ENCODE measurements around the gene ASXL1.

The ASXL1 gene

GRCh38 chr20:32343439-32343838, 14.7 kb upstream of the ASXL1 start:
- Histone ChIP-seq H4K8ac (ENCODE audit: low read depth, low read length) (no peak overlapping the region), H3K9ac (ENCODE audit: low read length) (no peak overlapping the region), H3K23ac (ENCODE audit: low read length) (no peak overlapping the region), H3K79me2 (ENCODE audit: control insufficient read depth, insufficient read depth, low read length, poor library complexity) (no peaks in the 10 kb centered on the region), H3K18ac (ENCODE audit: low read length) (no peak overlapping the region), H3K4ac (ENCODE audit: low read depth, low read length) (no peak overlapping the region), H2BK120ac (ENCODE audit: insufficient read depth, low read length, poor library complexity) (no peak overlapping the region), H2BK5ac (ENCODE audit: low read depth, low read length, poor library complexity) (no peak overlapping the region), H3K27ac (ENCODE audit: low read depth, low read length) (no peak overlapping the region), H2AK5ac (ENCODE audit: low read length) (no peak overlapping the region), H3K4me3 (ENCODE audit: low read depth, low read length) (no peak overlapping the region), H3K36me3 (ENCODE audit: control insufficient read depth in 1 of 2, insufficient read depth in 2 of 2, low read length in 2 of 2) (no peaks in the 10 kb centered on the region), H2AFZ (ENCODE audit: insufficient read depth, low read length, poor library complexity) (no peak overlapping the region), H3K79me1 (ENCODE audit: low read length) (no peaks in the 10 kb centered on the region), H3K14ac (ENCODE audit: low read length) (no peak overlapping the region), H3K27me3 (ENCODE audit: insufficient read depth, low read length) (no peaks in the 10 kb centered on the region), H4K91ac (ENCODE audit: low read depth, low read length) (no peak overlapping the region), H2BK12ac (ENCODE audit: low read length) (no peak overlapping the region), H3K4me2 (ENCODE audit: low read length) (no peak overlapping the region), H3K9me3 (ENCODE audit: insufficient read depth, low read depth, low read length) (no peaks in the 10 kb centered on the region), H3K4me1 (ENCODE audit: control insufficient read depth in 1 of 2, insufficient read depth in 2 of 2, low read length in 2 of 2) (no peaks in the 10 kb centered on the region), H4K12ac (ENCODE audit: low read depth, low read length) (no peak overlapping the region)
- WGBS (ENCODE audit: extremely low coverage, insufficient coverage, insufficient read length): no CpG with 5 or more reads among the region's 3 CpGs
- peak; percentile 27 to 43 for DNase-seq

GRCh38 chr20:32344835-32345506, 13.2 kb upstream of the ASXL1 start:
- H3K27ac ChIP-seq (ENCODE audit: low read depth, low read length): no peak overlapping the region
- no peak overlapping the region for H3K23ac ChIP-seq (ENCODE audit: low read length)
- no peak for DNase-seq
- H2BK12ac ChIP-seq (ENCODE audit: low read length): no peak overlapping the region
- H3K4me3 ChIP-seq (ENCODE audit: low read depth, low read length): no peak overlapping the region
- no peak overlapping the region for H4K12ac ChIP-seq (ENCODE audit: low read depth, low read length)
- no peak overlapping the region for H2BK120ac ChIP-seq (ENCODE audit: insufficient read depth, low read length, poor library complexity)
- no peak overlapping the region for H3K14ac ChIP-seq (ENCODE audit: low read length)
- no peaks in the 10 kb centered on the region for H3K27me3 ChIP-seq (ENCODE audit: insufficient read depth, low read length)
- H4K8ac ChIP-seq (ENCODE audit: low read depth, low read length): no peak overlapping the region
- H3K4ac ChIP-seq (ENCODE audit: low read depth, low read length): no peak overlapping the region
- no peak overlapping the region for H2AK5ac ChIP-seq (ENCODE audit: low read length)
- no peaks in the 10 kb centered on the region for H3K79me1 ChIP-seq (ENCODE audit: low read length)
- H3K4me2 ChIP-seq (ENCODE audit: low read length): no peak overlapping the region
- no peak overlapping the region for H2BK5ac ChIP-seq (ENCODE audit: low read depth, low read length, poor library complexity)
- no CpG with 5 or more reads among the region's 7 CpGs for WGBS (ENCODE audit: extremely low coverage, insufficient coverage, insufficient read length)
- no peaks in the 10 kb centered on the region for H3K36me3 ChIP-seq (ENCODE audit: control insufficient read depth in 1 of 2, insufficient read depth in 2 of 2, low read length in 2 of 2)
- no peaks in the 10 kb centered on the region for H3K79me2 ChIP-seq (ENCODE audit: control insufficient read depth, insufficient read depth, low read length, poor library complexity)
- no peaks in the 10 kb centered on the region for H3K9me3 ChIP-seq (ENCODE audit: insufficient read depth, low read depth, low read length)
- no peak overlapping the region for H4K91ac ChIP-seq (ENCODE audit: low read depth, low read length)
- no peak overlapping the region for H3K9ac ChIP-seq (ENCODE audit: low read length)
- H3K4me1 ChIP-seq (ENCODE audit: control insufficient read depth in 1 of 2, insufficient read depth in 2 of 2, low read length in 2 of 2): no peaks in the 10 kb centered on the region
- no peak overlapping the region for H2AFZ ChIP-seq (ENCODE audit: insufficient read depth, low read length, poor library complexity)
- H3K18ac ChIP-seq (ENCODE audit: low read length): no peak overlapping the region

- WGBS (ENCODE audit: extremely low coverage, insufficient coverage, insufficient read length): no CpG with 5 or more reads among the region's 3 CpGs
- no peak for DNase-seq
Observed at GRCh38 chr20:32348207-32348606, 9.9 kb upstream of the ASXL1 start.

GRCh38 chr20:32350421-32350820, 7.7 kb upstream of the ASXL1 start:
- H3K27me3 ChIP-seq (ENCODE audit: insufficient read depth, low read length): no peaks in the 10 kb centered on the region
- H3K4me3 ChIP-seq (ENCODE audit: low read depth, low read length): no peak overlapping the region
- H4K91ac ChIP-seq (ENCODE audit: low read depth, low read length): no peak overlapping the region
- no peak overlapping the region for H3K4me2 ChIP-seq (ENCODE audit: low read length)
- H2BK120ac ChIP-seq (ENCODE audit: insufficient read depth, low read length, poor library complexity): no peak overlapping the region
- no peak overlapping the region for H3K27ac ChIP-seq (ENCODE audit: low read depth, low read length)
- no peaks in the 10 kb centered on the region for H3K79me1 ChIP-seq (ENCODE audit: low read length)
- no peak overlapping the region for H2BK5ac ChIP-seq (ENCODE audit: low read depth, low read length, poor library complexity)
- H3K4ac ChIP-seq (ENCODE audit: low read depth, low read length): no peak overlapping the region
- no peak overlapping the region for H4K8ac ChIP-seq (ENCODE audit: low read depth, low read length)
- no peaks in the 10 kb centered on the region for H3K9me3 ChIP-seq (ENCODE audit: insufficient read depth, low read depth, low read length)
- no peak overlapping the region for H4K12ac ChIP-seq (ENCODE audit: low read depth, low read length)
- H2BK12ac ChIP-seq (ENCODE audit: low read length): no peak overlapping the region
- H2AK5ac ChIP-seq (ENCODE audit: low read length): no peak overlapping the region
- H3K4me1 ChIP-seq (ENCODE audit: control insufficient read depth in 1 of 2, insufficient read depth in 2 of 2, low read length in 2 of 2): peaks cover 0 to 3% of the 10 kb centered on the region in 2 experiments
- no peak overlapping the region for H3K14ac ChIP-seq (ENCODE audit: low read length)
- H2AFZ ChIP-seq (ENCODE audit: insufficient read depth, low read length, poor library complexity): no peak overlapping the region
- no peaks in the 10 kb centered on the region for H3K36me3 ChIP-seq (ENCODE audit: control insufficient read depth in 1 of 2, insufficient read depth in 2 of 2, low read length in 2 of 2)
- H3K18ac ChIP-seq (ENCODE audit: low read length): no peak overlapping the region
- H3K79me2 ChIP-seq (ENCODE audit: control insufficient read depth, insufficient read depth, low read length, poor library complexity): no peaks in the 10 kb centered on the region
- no peak overlapping the region for H3K23ac ChIP-seq (ENCODE audit: low read length)
- no CpG with 5 or more reads among the region's 3 CpGs for WGBS (ENCODE audit: extremely low coverage, insufficient coverage, insufficient read length)
- DNase-seq: no peak
- H3K9ac ChIP-seq (ENCODE audit: low read length): no peak overlapping the region

More at GRCh38 chr20:32348207-32348606, 9.9 kb upstream of the ASXL1 start:
- Histone ChIP-seq H3K9ac (ENCODE audit: low read length) (no peak overlapping the region), H3K79me2 (ENCODE audit: control insufficient read depth, insufficient read depth, low read length, poor library complexity) (no peaks in the 10 kb centered on the region), H2BK5ac (ENCODE audit: low read depth, low read length, poor library complexity) (no peak overlapping the region), H3K27me3 (ENCODE audit: insufficient read depth, low read length) (no peaks in the 10 kb centered on the region), H2BK12ac (ENCODE audit: low read length) (no peak overlapping the region), H3K4me2 (ENCODE audit: low read length) (no peak overlapping the region), H3K18ac (ENCODE audit: low read length) (no peak overlapping the region), H2AK5ac (ENCODE audit: low read length) (no peak overlapping the region), H3K4ac (ENCODE audit: low read depth, low read length) (no peak overlapping the region), H3K79me1 (ENCODE audit: low read length) (no peaks in the 10 kb centered on the region), H4K12ac (ENCODE audit: low read depth, low read length) (no peak overlapping the region), H3K36me3 (ENCODE audit: control insufficient read depth in 1 of 2, insufficient read depth in 2 of 2, low read length in 2 of 2) (no peaks in the 10 kb centered on the region), H3K4me3 (ENCODE audit: low read depth, low read length) (no peak overlapping the region), H4K8ac (ENCODE audit: low read depth, low read length) (no peak overlapping the region), H3K14ac (ENCODE audit: low read length) (no peak overlapping the region), H3K4me1 (ENCODE audit: control insufficient read depth in 1 of 2, insufficient read depth in 2 of 2, low read length in 2 of 2) (no peaks in the 10 kb centered on the region), H3K27ac (ENCODE audit: low read depth, low read length) (no peak overlapping the region), H2AFZ (ENCODE audit: insufficient read depth, low read length, poor library complexity) (no peak overlapping the region), H2BK120ac (ENCODE audit: insufficient read depth, low read length, poor library complexity) (no peak overlapping the region), H4K91ac (ENCODE audit: low read depth, low read length) (no peak overlapping the region), H3K9me3 (ENCODE audit: insufficient read depth, low read depth, low read length) (no peaks in the 10 kb centered on the region), H3K23ac (ENCODE audit: low read length) (no peak overlapping the region)

Measured in trophoblast cell (in vitro differentiated cells and primary cell).